Liver (tissue), 9 donors: ENCODE results near the gene DNAJB11. TPM values are rescaled to one million over a fixed set of nuclear protein-coding genes. Genes with fewer than 3 reads are reported as not detected.
A peak's percentile ranks its signal among the peaks of the same experiment; 100 is the strongest.

Source experiments
- DNase-seq: peaks from one replicate; pipeline ENCODE4 v3.0.0-alpha.2; 2017; ENCODE audit warnings: low spot score
- H3K27ac ChIP-seq, 2 donors: one replicate each; pipeline ENCODE4 v1.7.0; 2013; ENCODE audit warnings: inconsistent platforms in 2 of 2, low read length in 2 of 2, control low read depth in 1 of 2, low read depth in 1 of 2, mild to moderate bottlenecking in 1 of 2
- H3K27me3 ChIP-seq, 4 donors: one replicate each; pipeline versions ENCODE4 v1.6.1 to v1.7.0; 2013; ENCODE audit warnings: low read length in 3 of 4, inconsistent platforms in 1 of 4, mild to moderate bottlenecking in 1 of 4, moderate library complexity in 1 of 4; ENCODE audit not compliant: control insufficient read depth in 4 of 4, insufficient read depth in 4 of 4
- H3K36me3 ChIP-seq, 4 donors: one replicate each; pipeline versions ENCODE4 v1.6.1 to v1.7.0; 2013; ENCODE audit warnings: low read length in 3 of 4, mild to moderate bottlenecking in 3 of 4, low read depth in 1 of 4, moderate library complexity in 1 of 4; ENCODE audit not compliant: control insufficient read depth in 4 of 4, insufficient read depth in 3 of 4
- H3K4me1 ChIP-seq, 4 donors: one replicate each; pipeline versions ENCODE4 v1.6.1 to v1.7.0; 2013; ENCODE audit warnings: low read length in 3 of 4, mild to moderate bottlenecking in 3 of 4, moderate library complexity in 1 of 4; ENCODE audit not compliant: control insufficient read depth in 4 of 4, insufficient read depth in 4 of 4
- H3K4me3 ChIP-seq, 3 donors: one replicate each; pipeline versions ENCODE4 v1.6.1 to v1.7.0; 2013; ENCODE audit warnings: low read length in 3 of 3, control low read depth in 1 of 3, low read depth in 1 of 3, mild to moderate bottlenecking in 1 of 3
- H3K9ac ChIP-seq, 2 donors: one replicate each; pipeline ENCODE4 v1.7.0; 2013; ENCODE audit warnings: low read length in 2 of 2, mild to moderate bottlenecking in 2 of 2, moderate library complexity in 2 of 2, control low read depth in 1 of 2, low read depth in 1 of 2
- H3K9me3 ChIP-seq, 4 donors: one replicate each; pipeline versions ENCODE4 v1.6.1 to v1.7.0; 2013; ENCODE audit warnings: low read length in 3 of 4; ENCODE audit not compliant: control insufficient read depth in 4 of 4
- ATF3 ChIP-seq: IDR thresholded peaks from 2 replicates; pipeline ENCODE4 v1.6.1; 2016; ENCODE audit warnings: antibody characterized with exemption
- EGR1 ChIP-seq, 2 donors: IDR thresholded peaks; 2 replicates each; pipeline ENCODE4 v1.6.1; 2016 to 2018; ENCODE audit warnings: antibody characterized with exemption in 2 of 2, low read depth in 2 of 2
- FOXA1 ChIP-seq: IDR thresholded peaks from 2 replicates; pipeline ENCODE4 v1.6.1; 2016; ENCODE audit warnings: antibody characterized with exemption
- FOXA2 ChIP-seq: IDR thresholded peaks from 2 replicates; pipeline ENCODE4 v1.6.1; 2016; ENCODE audit warnings: antibody characterized with exemption
- HNF4A ChIP-seq, 2 donors: conservative IDR thresholded peaks; 2 replicates each; pipeline ENCODE4 v1.6.1; 2016; ENCODE audit warnings: antibody characterized with exemption in 2 of 2, mild to moderate bottlenecking in 2 of 2
- HNF4G ChIP-seq: IDR thresholded peaks from 2 replicates; pipeline ENCODE4 v1.6.1; 2016; ENCODE audit warnings: antibody characterized with exemption
- JUND ChIP-seq, 2 donors: IDR thresholded peaks; 2 replicates each; pipeline ENCODE4 v1.6.1; 2016; ENCODE audit warnings: antibody characterized with exemption in 2 of 2
- NR2F2 ChIP-seq: IDR thresholded peaks from 2 replicates; pipeline ENCODE4 v1.6.1; 2016; ENCODE audit warnings: antibody characterized with exemption
- REST ChIP-seq: IDR thresholded peaks from 2 replicates; pipeline ENCODE4 v1.6.1; 2016; ENCODE audit warnings: antibody characterized with exemption, mild to moderate bottlenecking
- RXRA ChIP-seq, 2 donors: IDR thresholded peaks; 2 replicates each; pipeline ENCODE4 v1.6.1; 2017 to 2018; ENCODE audit warnings: antibody characterized with exemption in 2 of 2, mild to moderate bottlenecking in 1 of 2
- SP1 ChIP-seq: IDR thresholded peaks from 2 replicates; pipeline ENCODE4 v1.6.1; 2018; ENCODE audit warnings: antibody characterized with exemption, mild to moderate bottlenecking
- TAF1 ChIP-seq: conservative IDR thresholded peaks from 2 replicates; pipeline ENCODE4 v1.6.1; 2016; ENCODE audit warnings: antibody characterized with exemption, mild to moderate bottlenecking
- YY1 ChIP-seq: IDR thresholded peaks from 2 replicates; pipeline ENCODE4 v1.6.1; 2016; ENCODE audit warnings: antibody characterized with exemption, mild to moderate bottlenecking
- ZBTB33 ChIP-seq: IDR thresholded peaks from 2 replicates; pipeline ENCODE4 v1.6.1; 2016; ENCODE audit warnings: antibody characterized with exemption
- WGBS: extraction: QIAGEN DNeasy Blood & Tissue Kit; methylation state at CpG from one replicate; pipeline ENCODE4 v1.1.7; 2013; 5-methylcytosine and 5-hydroxymethylcytosine counted together
- polyA plus RNA-seq, 2 donors: library from polyadenylated mRNA; stranded (reverse) in 1 of 2; unstranded in 1 of 2; fragments of 200-250 nt in 1 of 2; fragments of >200 nt in 1 of 2; fragmentation: Nextera tagmentation in 1 of 2; extraction: Ambion mirVana in 1 of 2; gene quantifications; one replicate each; pipeline versions ENCODE4 v1.2.1 to v1.2.3, GENCODE V29; 2013 to 2015
- total RNA-seq, 2 donors: library from RNA; depleted of rRNA; stranded (reverse); fragments of >200 nt; gene quantifications; one replicate each; pipeline ENCODE4 v1.2.3, GENCODE V29; 2014
- TF ChIP-seq, protein P1 (sequence below): IDR thresholded peaks from 2 replicates; pipeline ENCODE4 v1.6.1; 2016; ENCODE audit warnings: antibody characterized with exemption
- donor health status: healthy.
- donor health status: healthy.
- donor health status: healthy.
- donor health status: healthy.
- donor health status: healthy.

Gene DNAJB11
- total and polyA plus RNA-seq, 4 donors = 30.2 to 101 (median 56.0) TPM

- 64% methylated on average over 7 of the region's 7 CpGs for WGBS
- no peaks in the 10 kb centered on the region for H3K27me3 ChIP-seq
- no peak overlapping the region for H3K4me3 ChIP-seq
- no peaks in the 10 kb centered on the region for H3K9me3 ChIP-seq
- no peaks in the 10 kb centered on the region for H3K36me3 ChIP-seq
- no peak overlapping the region for H3K9ac ChIP-seq
- no peak overlapping the region for H3K27ac ChIP-seq
- no peak for TF ChIP-seq ZBTB33
- TF ChIP-seq, protein P1, sequence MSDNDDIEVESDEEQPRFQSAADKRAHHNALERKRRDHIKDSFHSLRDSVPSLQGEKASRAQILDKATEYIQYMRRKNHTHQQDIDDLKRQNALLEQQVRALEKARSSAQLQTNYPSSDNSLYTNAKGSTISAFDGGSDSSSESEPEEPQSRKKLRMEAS = no peak
- no peak for TF ChIP-seq SP1
- no peak for TF ChIP-seq TAF1
- no peak for TF ChIP-seq HNF4A (conservative IDR thresholded peaks at IDR 0.05)
- no peak for TF ChIP-seq EGR1 (IDR thresholded peaks at IDR 0.05; ENCODE audit: low read depth in 2 of 2)
- no peak for TF ChIP-seq FOXA1
- TF ChIP-seq HNF4G = no peak
- no peak for TF ChIP-seq NR2F2
- peaks cover 5 to 24% (median 20%) of the 10 kb centered on the region in 4 donors for H3K4me1 ChIP-seq
- DNase-seq = no peak
Observed at GRCh38 chr3:186628756-186629155, 58.2 kb downstream of the DNAJB11 start.

DNA sequence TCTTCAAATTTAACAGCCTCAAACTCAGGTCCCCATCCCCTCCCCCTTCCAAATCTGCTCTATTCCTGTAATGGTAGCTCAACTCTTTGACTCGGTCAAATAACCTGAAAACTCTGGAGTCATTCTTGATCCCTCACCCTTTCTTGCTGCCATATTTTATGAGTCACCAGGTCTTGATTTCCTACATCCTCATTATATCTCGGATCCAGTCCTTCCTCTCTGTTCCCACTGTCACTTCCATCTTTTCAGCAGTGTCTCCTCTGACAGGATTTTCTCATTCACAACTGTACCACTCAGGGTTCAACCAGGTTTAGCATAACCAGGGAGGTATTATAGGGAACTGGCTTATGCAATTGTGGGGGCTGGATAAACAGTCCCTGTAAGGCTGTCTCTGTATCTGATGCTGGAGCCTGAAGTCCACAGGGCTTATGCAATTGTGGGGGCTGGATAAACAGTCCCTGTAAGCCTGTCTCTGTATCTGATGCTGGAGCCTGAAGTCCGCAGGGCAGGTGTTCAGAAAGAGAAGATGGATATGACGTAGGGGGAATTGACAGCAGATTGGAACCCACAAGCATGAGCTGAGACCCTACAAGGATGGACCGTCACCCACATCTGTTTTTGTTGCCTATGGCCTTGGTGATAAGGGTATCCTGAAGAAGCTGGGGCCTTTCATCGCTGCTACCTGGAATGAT is 60.6 kb downstream of the DNAJB11 start:
- TF ChIP-seq REST (no peak), JUND (IDR thresholded peaks at IDR 0.05) (no peak), FOXA2 (peak; percentile 16), FOXA1 (no peak), YY1 (peak; percentile 13), HNF4A (conservative IDR thresholded peaks at IDR 0.05) (peak; percentile 11 to 67), EGR1 (IDR thresholded peaks at IDR 0.05; ENCODE audit: low read depth in 2 of 2) (no peak), NR2F2 (no peak), RXRA (IDR thresholded peaks at IDR 0.05) (peak in 1 of 2 donors; percentile 78), ATF3 (no peak)
- H3K36me3 ChIP-seq = no peaks in the 10 kb centered on the region
- no peak overlapping the region for H3K9ac ChIP-seq
- no peak for DNase-seq
- H3K4me1 ChIP-seq = peaks cover 7 to 40% (median 38%) of the 10 kb centered on the region in 4 donors
- no peak overlapping the region for H3K27ac ChIP-seq
- H3K4me3 ChIP-seq = no peak overlapping the region
- H3K27me3 ChIP-seq = no peaks in the 10 kb centered on the region
- H3K9me3 ChIP-seq = no peaks in the 10 kb centered on the region
- 66% methylated on average over 6 of the region's 6 CpGs for WGBS
